Tibial nerve (tissue), 4 donors: ENCODE results near the gene KLHL36. TPM values are rescaled to one million over a fixed set of nuclear protein-coding genes. Genes with fewer than 3 reads are reported as not detected.
"Not testable (repeated sequence)": the region's sequence is repeated elsewhere in the genome, so short reads cannot be mapped to it uniquely, and the experiment has no call there.

Experiments
- DNase-seq, 2 donors: peaks; one replicate each; pipeline ENCODE4 v3.0.0-alpha.2; 2019; ENCODE audit warnings: low spot score in 2 of 2
- H3K27ac ChIP-seq, 4 donors: fragments of 200-600 bp; sonication (generic) in 3 of 4; one replicate each; pipeline ENCODE4 v1.5.1; 2017 to 2019; ENCODE audit warnings: mild to moderate bottlenecking in 1 of 4
- H3K27me3 ChIP-seq, 2 donors: fragments of 200-600 bp; sonication (generic) in 1 of 2; one replicate each; pipeline versions ENCODE4 v1.5.1 to v1.6.0; 2017 to 2019
- H3K36me3 ChIP-seq, 3 donors: fragments of 200-600 bp; sonication (generic); one replicate each; pipeline ENCODE4 v1.5.1; 2018 to 2019
- H3K4me1 ChIP-seq, 4 donors: fragments of 200-600 bp; sonication (generic) in 3 of 4; one replicate each; pipeline ENCODE4 v1.5.1; 2017 to 2019
- H3K4me3 ChIP-seq, 4 donors: fragments of 200-600 bp; sonication (generic) in 3 of 4; one replicate each; pipeline ENCODE4 v1.5.1; 2017 to 2019; ENCODE audit warnings: mild to moderate bottlenecking in 1 of 4, moderate library complexity in 1 of 4
- H3K9me3 ChIP-seq, 4 donors: fragments of 200-600 bp; sonication (generic) in 3 of 4; one replicate each; pipeline ENCODE4 v1.5.1; 2017 to 2019
- CTCF ChIP-seq, 5 experiments: fragments of 200-600 bp in 3 of 5; fragments of 450-650 bp in 2 of 5; sonication (generic) in 3 of 5; IDR thresholded peaks; one replicate each; pipeline ENCODE4 v1.5.1; 2016 to 2019; ENCODE audit warnings: antibody characterized with exemption in 5 of 5, mild to moderate bottlenecking in 3 of 5, moderate library complexity in 2 of 5
- EP300 ChIP-seq, 2 donors: sonication (generic); formaldehyde crosslinking; IDR thresholded peaks; one replicate each; pipeline ENCODE4 v1.6.1; 2017; ENCODE audit warnings: antibody characterized with exemption in 2 of 2, mild to moderate bottlenecking in 1 of 2
- POLR2A ChIP-seq, 2 donors: fragments of 450-650 bp; IDR thresholded peaks; one replicate each; pipeline ENCODE4 v1.6.1; 2017; ENCODE audit warnings: antibody characterized with exemption in 2 of 2, mild to moderate bottlenecking in 2 of 2, moderate library complexity in 2 of 2
- WGBS, 2 donors: methylation state at CpG; one replicate each; pipeline ENCODE4 v1.1.5; 2018; 5-methylcytosine and 5-hydroxymethylcytosine counted together
- total RNA-seq, 4 donors: library from RNA; depleted of rRNA; stranded (reverse); fragments of >200 nt; gene quantifications; one replicate each; pipeline ENCODE4 v1.1.0, GENCODE V29; 2016

KLHL36 gene
- total RNA-seq, 4 donors from 2014 or later: 60.1 to 75.3 (median 66.0) TPM

DNA sequence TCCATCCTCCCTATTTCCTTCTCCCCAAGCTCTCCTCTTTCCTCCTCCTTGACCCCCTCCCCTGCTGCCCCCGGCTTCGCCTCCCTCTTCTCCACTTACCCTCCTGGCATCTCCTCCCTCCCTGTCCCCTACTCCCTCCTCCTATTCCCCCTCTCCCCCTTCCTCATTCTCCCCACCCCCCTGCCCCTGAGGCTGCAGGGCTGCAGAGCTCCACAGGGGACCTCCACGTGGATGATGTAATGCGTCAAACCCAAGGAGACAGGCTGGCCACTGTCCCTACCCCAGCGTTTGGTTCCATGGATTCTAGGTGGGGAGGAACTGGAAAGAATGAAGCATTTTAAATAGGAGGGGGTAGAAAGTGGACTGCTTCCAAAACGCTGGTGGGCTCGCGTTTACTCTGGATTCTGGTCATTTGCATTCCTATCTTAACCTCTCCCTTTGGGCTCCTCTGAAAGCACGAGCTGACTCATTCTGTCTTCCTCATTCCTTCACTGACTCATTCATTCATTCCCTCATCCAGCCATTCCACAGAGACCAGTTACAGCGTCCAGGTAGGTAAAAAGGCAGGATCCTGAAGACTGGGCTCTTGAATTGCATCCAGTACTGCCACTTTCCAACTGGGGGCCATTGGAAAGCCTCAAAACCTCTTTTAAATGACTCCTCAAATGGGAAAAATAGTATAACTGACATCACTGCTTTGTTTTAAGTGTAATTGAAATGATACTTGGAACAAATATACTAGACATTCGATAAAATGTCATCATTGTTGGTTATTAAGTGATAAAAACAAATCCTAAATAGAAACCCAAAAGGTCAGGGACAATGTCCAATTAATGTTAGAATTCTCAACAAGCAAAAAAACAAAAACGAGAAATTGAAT is 29.5 kb upstream of the KLHL36 start:
- DNase-seq: no peak
- TF ChIP-seq EP300 (IDR thresholded peaks at IDR 0.05): no peak
- TF ChIP-seq CTCF (IDR thresholded peaks at IDR 0.05): peak in 1 of 5 experiments; percentile 34

DNA sequence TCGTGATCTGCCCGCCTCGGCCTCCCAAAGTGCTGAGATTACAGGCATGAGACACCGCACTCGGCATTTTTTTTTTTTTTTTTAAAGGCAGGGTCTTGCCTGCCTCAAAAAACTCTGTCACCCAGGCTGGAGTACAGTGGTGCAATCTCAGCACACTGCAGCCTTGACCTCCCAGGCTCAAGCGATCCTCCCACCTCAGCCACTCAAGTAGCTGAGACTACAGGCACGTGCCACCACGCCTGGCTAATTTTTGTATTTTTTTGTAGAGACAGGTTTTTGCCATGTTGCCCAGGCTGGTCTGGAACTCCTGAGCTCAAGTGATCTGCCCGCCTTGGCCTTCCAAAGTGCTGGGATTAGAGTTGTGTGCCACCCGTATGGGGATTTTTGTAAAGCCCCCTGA is 27.4 kb upstream of the KLHL36 start:
- not testable (repeated sequence) for H3K9me3 ChIP-seq, H3K4me3 ChIP-seq, DNase-seq, H3K36me3 ChIP-seq, H3K27me3 ChIP-seq, H3K27ac ChIP-seq
- 87 to 89% methylated on average over 10 of the region's 10 CpGs for WGBS, 2 donors
- peaks cover 0 to 33% (median 5%) of the 10 kb centered on the region in 4 donors for H3K4me1 ChIP-seq

More for the DNA sequence above, 29.5 kb upstream of the KLHL36 start:
- H3K4me1 ChIP-seq: peaks cover 0 to 54% (median 24%) of the 10 kb centered on the region in 4 donors
- peak overlapping the region in 1 of 4 donors; percentile 85 for H3K4me3 ChIP-seq
- peak overlapping the region in 3 of 4 donors; percentile 6 to 88 (median 88) for H3K27ac ChIP-seq
- no peaks in the 10 kb centered on the region for H3K27me3 ChIP-seq
- whole genome bisulfite sequencing, 2 donors: 11 to 14% methylated on average over 12 of the region's 12 CpGs
- no peaks in the 10 kb centered on the region for H3K36me3 ChIP-seq
- no peaks in the 10 kb centered on the region for H3K9me3 ChIP-seq

- peaks cover 0 to 5% (median 0%) of the 10 kb centered on the region in 4 donors for H3K4me1 ChIP-seq
- no peaks in the 10 kb centered on the region for H3K9me3 ChIP-seq
- 76 to 78% methylated on average over 6 of the region's 6 CpGs for WGBS, 2 donors
- H3K4me3 ChIP-seq: no peak overlapping the region
- no peak for DNase-seq
- TF ChIP-seq POLR2A (IDR thresholded peaks at IDR 0.05): no peak
- TF ChIP-seq EP300 (IDR thresholded peaks at IDR 0.05): no peak
- no peak for TF ChIP-seq CTCF (IDR thresholded peaks at IDR 0.05)
- no peaks in the 10 kb centered on the region for H3K27me3 ChIP-seq
- no peak overlapping the region for H3K27ac ChIP-seq
- H3K36me3 ChIP-seq: no peaks in the 10 kb centered on the region
Measured at GRCh38 chr16:84625556-84625955, 22.8 kb upstream of the KLHL36 start.

DNA sequence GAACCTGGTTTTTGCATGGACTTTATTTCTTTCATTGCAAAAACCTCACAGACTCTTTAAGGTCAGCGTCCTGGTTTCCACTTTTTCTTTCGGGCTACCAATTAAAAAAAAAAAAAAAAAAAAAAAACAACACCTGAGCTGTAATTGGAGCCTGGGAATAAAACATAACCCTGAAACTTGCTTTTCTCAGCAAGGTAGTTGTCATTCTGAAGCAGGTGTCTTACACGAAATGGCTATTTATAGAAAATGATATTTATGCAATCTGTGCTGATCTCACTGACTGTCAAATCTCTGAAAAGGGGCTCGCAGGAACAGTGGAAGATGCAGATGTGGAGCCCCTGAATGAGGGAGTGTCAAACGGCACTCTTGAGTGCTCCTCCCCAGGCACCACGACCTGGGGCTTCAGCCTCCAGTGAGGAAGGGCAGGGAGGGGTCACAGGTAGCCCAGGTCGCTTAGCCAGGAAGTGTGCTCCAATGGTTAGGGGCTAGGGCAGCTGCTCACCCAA is 20.0 kb upstream of the KLHL36 start:
- Histone ChIP-seq H3K27ac (no peak overlapping the region), H3K36me3 (no peaks in the 10 kb centered on the region), H3K9me3 (no peaks in the 10 kb centered on the region), H3K4me1 (peaks cover 0 to 10% (median 2%) of the 10 kb centered on the region in 4 donors), H3K4me3 (no peak overlapping the region), H3K27me3 (no peaks in the 10 kb centered on the region)
- DNase-seq: no peak
- TF ChIP-seq CTCF (IDR thresholded peaks at IDR 0.05): no peak
- no peak for TF ChIP-seq POLR2A (IDR thresholded peaks at IDR 0.05)
- WGBS, 2 donors: 70 to 77% methylated on average over 7 of the region's 7 CpGs

DNA sequence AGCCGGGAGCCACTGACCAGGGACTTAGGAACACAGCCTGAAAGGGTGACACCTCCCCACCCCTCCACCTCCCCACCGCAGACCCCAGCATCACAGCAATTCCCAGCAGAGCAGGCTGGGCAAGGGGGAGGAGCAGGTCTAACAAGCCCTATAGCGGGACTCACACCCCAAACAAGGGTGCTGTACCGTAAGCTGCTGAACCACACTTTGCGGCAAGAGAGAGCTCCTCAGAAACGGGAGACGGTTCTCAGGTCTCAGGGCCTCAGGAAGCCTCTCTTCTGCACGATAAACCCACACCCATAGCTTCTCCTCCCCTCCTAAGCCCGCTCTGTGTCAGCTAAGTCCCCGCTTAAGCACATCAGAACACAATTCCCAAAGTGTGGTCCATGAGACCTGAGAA is 18.7 kb upstream of the KLHL36 start:
- DNase-seq: no peak
- H3K4me3 ChIP-seq: no peak overlapping the region
- H3K9me3 ChIP-seq: no peaks in the 10 kb centered on the region
- no peaks in the 10 kb centered on the region for H3K36me3 ChIP-seq
- 70 to 78% methylated on average over 10 of the region's 10 CpGs for WGBS, 2 donors
- H3K27ac ChIP-seq: no peak overlapping the region
- H3K27me3 ChIP-seq: no peaks in the 10 kb centered on the region
- no peak for TF ChIP-seq EP300 (IDR thresholded peaks at IDR 0.05)
- TF ChIP-seq CTCF (IDR thresholded peaks at IDR 0.05): no peak
- TF ChIP-seq POLR2A (IDR thresholded peaks at IDR 0.05): no peak
- H3K4me1 ChIP-seq: peaks cover 0 to 19% (median 5%) of the 10 kb centered on the region in 4 donors
